AG09319 (cell line): Measurements from ENCODE around the gene DSP.

Experiments
- DNase-seq: peaks from one replicate; pipeline ENCODE4 v3.0.0-alpha.2; 2010; ENCODE audit warnings: low read depth; ENCODE audit errors: extremely low read depth
- CTCF ChIP-seq: IDR thresholded peaks from 2 replicates; pipeline ENCODE4 v1.5.1; 2011; ENCODE audit warnings: low read depth, mild to moderate bottlenecking, inconsistent platforms, low read length, moderate library complexity

DSP gene

GRCh38 chr6:7523922-7524321, 17.5 kb upstream of the DSP start:
- no peak for TF ChIP-seq CTCF
- DNase-seq, result no peak

DNA sequence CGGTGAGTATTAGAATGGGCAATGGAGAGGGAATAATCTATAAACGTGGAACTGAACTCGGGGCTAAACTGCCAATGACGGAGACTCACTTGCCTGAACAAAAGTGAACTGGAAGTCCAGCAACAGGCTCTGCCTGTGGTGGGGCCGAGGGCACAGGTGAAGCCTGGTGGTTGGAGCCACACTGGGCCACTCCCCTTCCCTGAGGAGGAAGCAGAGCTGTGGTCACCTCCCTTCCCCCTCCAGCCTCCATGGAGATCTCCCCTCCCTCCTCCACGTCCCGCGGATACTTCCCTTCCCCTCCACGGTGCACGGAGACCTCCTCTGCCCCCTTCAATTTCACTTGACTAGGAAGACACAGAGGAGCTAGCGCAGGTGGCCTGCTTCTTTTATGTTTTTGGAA, 14.7 kb upstream of the DSP start:
- DNase-seq, result no peak
- TF ChIP-seq CTCF, result no peak

- TF ChIP-seq CTCF, result no peak
- DNase-seq, result no peak
These were observed 12.9 kb upstream of the DSP start for GRCh38 chr6:7528565-7528964.

GRCh38 chr6:7529141-7529540, 12.3 kb upstream of the DSP start:
- no peak for DNase-seq
- no peak for TF ChIP-seq CTCF

GRCh38 chr6:7532232-7532631, 9.2 kb upstream of the DSP start:
- no peak for DNase-seq
- TF ChIP-seq CTCF, result no peak

DNA sequence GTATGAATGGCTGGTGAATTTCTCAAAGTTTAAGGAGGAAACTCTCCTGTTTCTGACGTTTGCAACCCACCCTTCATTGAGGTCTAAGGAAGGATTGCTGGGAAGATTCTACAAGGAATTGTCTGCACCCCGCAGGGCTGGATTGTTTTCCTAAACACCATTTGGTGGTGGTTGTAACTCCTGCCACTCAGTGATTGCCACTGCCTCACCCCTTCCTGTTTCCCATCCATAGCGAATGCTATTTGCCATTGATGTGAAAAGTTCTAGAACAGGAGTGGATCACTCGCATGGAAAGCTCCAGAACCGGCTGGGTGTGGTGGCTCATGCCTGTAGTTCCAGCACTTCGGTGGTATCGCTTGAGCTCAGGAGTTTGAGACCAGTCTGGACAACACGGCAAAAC, 8.7 kb upstream of the DSP start:
- no peak for TF ChIP-seq CTCF
- no peak for DNase-seq

GRCh38 chr6:7534192-7534591, 7.3 kb upstream of the DSP start:
- DNase-seq, result no peak
- TF ChIP-seq CTCF, result no peak
